Ectodermal cell (in vitro differentiated cells): ENCODE results near the gene TAGLN2.

Experiments used
- H3K27ac ChIP-seq: 2 replicates; pipeline ENCODE4 v1.7.0; 2013; ENCODE audit warnings: mild to moderate bottlenecking, low read depth, low read length; ENCODE audit not compliant: insufficient read depth, poor library complexity, severe bottlenecking
- H3K27me3 ChIP-seq: 2 replicates; pipeline ENCODE4 v1.7.0; 2013; ENCODE audit warnings: mild to moderate bottlenecking, low read length; ENCODE audit not compliant: insufficient read depth, control insufficient read depth, poor library complexity, severe bottlenecking
- H3K36me3 ChIP-seq: one replicate; pipeline ENCODE4 v1.7.0; 2013; ENCODE audit warnings: low read length; ENCODE audit not compliant: control insufficient read depth, insufficient read depth
- H3K4me1 ChIP-seq: one replicate; pipeline ENCODE4 v1.7.0; 2013; ENCODE audit warnings: low read length; ENCODE audit not compliant: control insufficient read depth, insufficient read depth
- H3K4me3 ChIP-seq: 2 replicates; pipeline ENCODE4 v1.7.0; 2013; ENCODE audit warnings: low read depth, low read length, control low read depth; ENCODE audit not compliant: insufficient read depth
- H3K9me3 ChIP-seq: 2 replicates; pipeline ENCODE4 v1.7.0; 2013; ENCODE audit warnings: mild to moderate bottlenecking, low read length, moderate library complexity; ENCODE audit not compliant: control insufficient read depth
- WGBS, 2 experiments: methylation state at CpG; one replicate each; pipeline ENCODE4 v1.1.7; 2013; ENCODE audit warnings: missing lambda C conversion rate in 2 of 2; 5-methylcytosine and 5-hydroxymethylcytosine counted together

TAGLN2 gene

DNA sequence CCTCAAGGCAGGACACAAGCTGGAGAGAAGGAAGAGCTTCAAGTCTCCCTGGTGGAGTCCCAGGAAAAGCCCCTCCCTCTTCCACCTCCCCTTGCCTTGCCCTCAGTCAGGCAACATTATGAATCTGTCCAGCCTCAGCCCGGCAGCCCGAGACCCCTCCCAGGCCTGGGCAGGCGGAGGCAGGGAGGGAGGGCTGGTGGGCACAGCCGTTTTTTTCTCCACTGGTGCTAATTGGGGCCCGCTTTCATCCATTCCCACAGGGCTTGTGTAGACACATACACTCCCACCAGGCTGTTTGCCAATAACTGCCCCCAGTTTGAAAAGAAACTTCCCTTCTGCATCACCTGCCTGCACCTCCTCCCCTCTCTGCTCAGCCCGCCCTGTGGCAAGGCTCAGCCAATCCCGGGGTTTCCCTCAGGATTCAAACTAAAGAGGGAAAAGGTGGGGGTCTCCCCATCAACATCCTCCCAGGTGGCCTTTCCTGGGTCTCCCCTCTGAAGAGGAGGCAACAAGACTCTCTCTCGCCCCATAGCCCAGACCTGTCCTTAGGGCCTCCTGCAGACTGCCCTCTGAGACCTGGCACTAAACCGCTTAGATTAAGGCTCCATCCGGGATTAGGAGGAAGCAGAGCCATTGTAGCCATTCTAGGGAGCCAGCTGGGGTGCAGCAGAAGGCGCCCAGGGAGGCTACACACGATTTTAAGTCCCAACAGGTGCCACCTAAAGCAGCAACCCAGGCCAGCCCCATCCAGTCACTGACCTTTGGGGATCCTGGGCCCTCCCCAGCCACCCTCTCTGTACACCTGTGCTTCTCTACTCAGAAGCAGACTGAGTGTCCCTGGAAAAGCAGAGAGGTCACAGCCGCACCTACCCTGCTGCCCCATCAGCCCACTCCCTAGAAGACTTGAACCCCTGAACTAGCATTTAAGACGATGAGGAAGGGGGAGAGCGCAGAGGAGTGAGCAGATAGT is 16.6 kb upstream of the TAGLN2 start:
- no peaks in the 10 kb centered on the region for H3K27me3 ChIP-seq
- peak overlapping the region; percentile 92 for H3K27ac ChIP-seq
- peak overlapping the region; percentile 5 for H3K4me3 ChIP-seq
- no peaks in the 10 kb centered on the region for H3K9me3 ChIP-seq
- 72% methylated on average over 14 of the region's 15 CpGs for WGBS, 2 experiments
- H3K36me3 ChIP-seq: peaks cover 3% of the 10 kb centered on the region
- H3K4me1 ChIP-seq: peaks cover 67% of the 10 kb centered on the region

DNA sequence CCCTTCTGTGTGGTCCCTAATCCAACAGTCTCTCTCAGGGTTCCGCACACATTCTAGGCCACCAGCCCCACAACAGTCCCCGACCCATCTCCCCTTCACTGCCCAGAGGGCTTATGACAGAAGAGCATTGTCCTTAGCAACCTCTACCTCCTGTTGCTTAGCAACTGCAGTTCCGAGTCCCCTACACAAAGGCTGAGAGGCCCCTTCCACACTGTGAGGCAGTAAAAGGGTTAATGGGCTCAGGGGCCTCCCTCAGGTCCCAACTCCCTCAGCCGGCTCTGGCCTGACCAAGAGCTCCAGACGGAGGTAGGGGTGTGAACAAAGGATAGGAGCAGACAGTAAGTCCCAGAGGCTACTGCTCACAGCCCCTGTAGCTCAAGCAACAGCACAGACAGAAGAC is 15.8 kb upstream of the TAGLN2 start:
- H3K9me3 ChIP-seq: no peaks in the 10 kb centered on the region
- H3K36me3 ChIP-seq: peaks cover 3% of the 10 kb centered on the region
- H3K4me1 ChIP-seq: peaks cover 71% of the 10 kb centered on the region
- 26% methylated on average over 5 of the region's 5 CpGs for WGBS, 2 experiments
- H3K27ac ChIP-seq: peak overlapping the region; percentile 92
- no peaks in the 10 kb centered on the region for H3K27me3 ChIP-seq
- peak overlapping the region; percentile 5 for H3K4me3 ChIP-seq

DNA sequence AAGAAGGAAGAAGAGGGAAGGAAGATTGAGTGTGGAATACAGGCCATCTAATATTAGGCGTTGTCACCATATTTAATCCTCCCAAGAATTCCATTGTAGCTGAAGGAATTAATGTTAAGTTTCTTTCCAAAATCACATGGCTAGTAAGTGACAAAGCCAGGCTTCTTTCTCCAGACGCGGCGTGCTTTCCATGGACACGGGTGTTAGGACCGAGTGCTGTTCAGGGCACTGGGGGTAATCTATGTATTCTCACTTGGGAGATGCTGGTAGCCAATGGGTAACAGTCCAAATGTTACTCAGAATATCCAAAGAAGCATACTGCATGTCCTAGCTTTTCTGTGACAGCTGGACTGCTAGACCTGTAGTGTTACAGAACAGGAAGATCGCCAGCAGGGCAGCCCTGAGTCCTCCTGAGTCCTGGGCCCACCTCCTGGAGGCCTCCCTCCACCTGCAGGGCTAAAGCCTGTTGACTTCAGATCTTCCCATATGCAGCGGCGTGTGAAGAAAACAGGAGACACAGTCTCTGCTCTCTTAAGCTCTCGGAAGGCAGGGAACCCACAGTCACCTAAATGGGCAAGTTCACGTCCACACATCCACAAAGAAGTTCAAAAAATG is 14.8 kb upstream of the TAGLN2 start:
- H3K4me3 ChIP-seq: no peak overlapping the region
- peaks cover 69% of the 10 kb centered on the region for H3K4me1 ChIP-seq
- H3K27me3 ChIP-seq: no peaks in the 10 kb centered on the region
- no peaks in the 10 kb centered on the region for H3K9me3 ChIP-seq
- H3K36me3 ChIP-seq: peaks cover 3% of the 10 kb centered on the region
- WGBS, 2 experiments: 95 to 96% methylated on average over 11 of the region's 11 CpGs
- no peak overlapping the region for H3K27ac ChIP-seq

DNA sequence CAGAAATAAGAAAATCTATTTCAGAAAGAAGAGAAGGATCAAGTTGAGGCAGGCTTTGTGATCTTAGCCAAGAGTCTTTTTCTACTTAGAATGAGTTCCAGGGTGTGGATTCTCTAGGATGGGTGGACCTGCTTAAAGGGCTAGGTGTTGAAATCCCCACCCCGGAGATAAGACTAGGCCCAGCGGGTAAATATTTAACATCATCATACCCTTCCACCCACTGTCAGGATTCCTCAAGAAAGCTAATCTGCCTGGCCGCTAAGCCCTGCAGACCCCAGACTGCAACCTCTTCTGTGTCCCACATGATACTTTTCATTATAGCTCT is 14.3 kb upstream of the TAGLN2 start:
- H3K9me3 ChIP-seq: no peaks in the 10 kb centered on the region
- no peak overlapping the region for H3K27ac ChIP-seq
- H3K4me1 ChIP-seq: peaks cover 66% of the 10 kb centered on the region
- H3K4me3 ChIP-seq: no peak overlapping the region
- H3K36me3 ChIP-seq: peaks cover 3% of the 10 kb centered on the region
- 83 to 100% methylated on average over 3 of the region's 3 CpGs for WGBS, 2 experiments
- H3K27me3 ChIP-seq: no peaks in the 10 kb centered on the region

DNA sequence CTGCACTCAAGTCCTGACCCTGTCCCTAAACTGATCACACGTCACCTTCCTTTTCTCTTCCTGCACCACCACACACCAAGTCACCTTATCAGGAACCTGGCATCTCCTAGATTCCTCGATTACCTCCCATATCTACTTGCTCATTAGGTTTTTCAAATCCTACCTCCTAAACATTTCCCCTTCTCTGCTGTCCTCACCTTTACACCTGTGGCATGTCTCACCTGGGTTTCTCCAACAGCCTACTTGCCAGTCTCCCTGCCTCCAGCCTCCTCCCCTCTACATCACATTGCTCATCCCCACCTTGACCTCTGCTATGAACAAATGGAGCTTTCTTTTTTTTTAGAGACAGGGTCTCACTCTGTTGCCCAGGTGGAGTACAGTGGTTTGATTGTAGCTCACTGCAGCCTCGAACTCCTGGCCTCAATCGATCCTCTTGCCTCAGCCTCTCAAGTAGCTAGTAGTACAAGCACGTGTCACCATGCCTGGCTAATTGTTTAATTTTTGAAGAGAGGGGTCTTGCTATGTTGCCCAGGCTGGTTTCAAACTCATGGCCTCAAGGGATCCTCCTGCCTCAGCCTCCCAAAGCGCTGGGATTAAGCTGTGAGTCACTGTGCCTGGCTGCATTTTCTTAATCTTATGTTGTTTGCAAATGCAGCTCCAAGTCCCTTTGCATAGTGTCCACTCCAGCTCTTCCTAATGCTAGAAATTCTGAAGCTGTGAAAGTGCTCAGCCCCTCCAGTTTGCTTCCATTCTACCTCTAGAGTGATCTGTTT is 13.8 kb upstream of the TAGLN2 start:
- peaks cover 3% of the 10 kb centered on the region for H3K36me3 ChIP-seq
- no peaks in the 10 kb centered on the region for H3K9me3 ChIP-seq
- H3K4me1 ChIP-seq: peaks cover 60% of the 10 kb centered on the region
- 91 to 92% methylated on average over 6 of the region's 6 CpGs for WGBS, 2 experiments
- H3K27me3 ChIP-seq: no peaks in the 10 kb centered on the region
- H3K27ac ChIP-seq: no peak overlapping the region
- H3K4me3 ChIP-seq: no peak overlapping the region

DNA sequence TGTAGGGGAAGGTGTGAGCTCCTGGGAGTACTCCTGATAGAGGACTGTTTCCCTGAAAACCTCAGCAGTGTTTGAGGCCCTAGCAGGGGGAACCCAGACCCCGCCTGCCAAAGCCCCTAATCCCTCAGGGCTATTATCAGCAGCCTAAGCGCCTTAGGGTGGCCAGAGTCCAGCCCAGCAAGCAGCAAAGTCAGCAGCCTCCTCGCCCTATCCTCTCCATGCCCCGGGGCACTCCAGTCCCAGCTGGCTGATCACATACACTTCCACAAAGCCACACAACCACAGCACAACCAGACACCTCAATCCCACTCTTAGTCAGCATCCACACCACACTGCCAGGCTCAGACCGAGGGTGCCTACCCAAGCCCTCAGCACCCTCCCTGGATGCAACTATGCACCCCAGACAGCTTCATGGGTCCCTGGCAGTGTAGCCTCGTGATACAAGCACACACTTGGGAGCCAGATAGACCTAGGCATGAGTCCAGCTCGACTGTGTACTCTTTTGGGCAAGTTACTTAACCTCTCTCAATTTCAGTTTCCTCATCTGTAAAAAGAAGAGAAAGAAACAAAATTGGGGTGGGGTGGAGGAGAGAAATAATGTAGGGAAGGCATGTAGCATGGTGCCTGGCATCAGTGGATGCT is 13.0 kb upstream of the TAGLN2 start:
- Histone ChIP-seq H3K36me3 (peaks cover 10% of the 10 kb centered on the region), H3K27ac (no peak overlapping the region), H3K9me3 (no peaks in the 10 kb centered on the region), H3K4me3 (no peak overlapping the region), H3K4me1 (peaks cover 57% of the 10 kb centered on the region), H3K27me3 (no peaks in the 10 kb centered on the region)
- WGBS, 2 experiments: 81 to 82% methylated on average over 7 of the region's 7 CpGs

DNA sequence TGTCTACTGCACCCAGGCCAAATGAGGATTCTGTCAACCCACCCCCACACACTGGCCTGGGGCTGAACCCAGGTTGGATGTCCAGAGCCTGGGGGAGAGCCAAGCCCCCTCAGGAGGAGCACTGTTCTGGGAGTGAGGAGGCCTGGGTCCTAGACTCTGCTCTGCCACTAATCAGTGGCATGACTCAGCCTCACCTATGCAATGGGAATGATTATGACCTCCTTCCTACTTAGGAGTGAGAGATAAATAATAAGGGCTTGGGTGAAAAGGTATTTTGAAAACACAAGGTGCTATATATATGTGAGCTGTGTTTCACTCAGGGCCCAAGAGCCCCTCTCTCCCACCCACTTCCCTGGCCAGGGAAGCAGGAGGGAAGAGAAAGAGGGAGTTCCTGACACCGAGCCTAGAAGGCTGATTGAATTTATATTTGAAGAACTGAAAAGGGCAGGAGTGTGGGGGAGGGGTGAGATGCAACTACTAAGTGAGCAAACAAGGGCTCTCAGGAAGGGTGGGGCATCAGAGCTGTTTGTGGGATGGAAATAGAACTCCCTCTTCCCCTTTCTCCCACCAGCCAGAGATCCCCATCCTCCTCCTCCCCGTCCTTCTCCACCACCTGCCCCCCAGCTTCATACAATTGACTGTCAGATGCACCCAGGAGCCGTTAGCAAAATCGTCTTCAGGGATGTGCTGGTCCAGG is 11.9 kb upstream of the TAGLN2 start:
- H3K27ac ChIP-seq: no peak overlapping the region
- WGBS, 2 experiments: 47 to 48% methylated on average over 4 of the region's 4 CpGs
- peaks cover 12% of the 10 kb centered on the region for H3K36me3 ChIP-seq
- no peaks in the 10 kb centered on the region for H3K9me3 ChIP-seq
- H3K4me1 ChIP-seq: peaks cover 45% of the 10 kb centered on the region
- H3K27me3 ChIP-seq: no peaks in the 10 kb centered on the region
- no peak overlapping the region for H3K4me3 ChIP-seq

DNA sequence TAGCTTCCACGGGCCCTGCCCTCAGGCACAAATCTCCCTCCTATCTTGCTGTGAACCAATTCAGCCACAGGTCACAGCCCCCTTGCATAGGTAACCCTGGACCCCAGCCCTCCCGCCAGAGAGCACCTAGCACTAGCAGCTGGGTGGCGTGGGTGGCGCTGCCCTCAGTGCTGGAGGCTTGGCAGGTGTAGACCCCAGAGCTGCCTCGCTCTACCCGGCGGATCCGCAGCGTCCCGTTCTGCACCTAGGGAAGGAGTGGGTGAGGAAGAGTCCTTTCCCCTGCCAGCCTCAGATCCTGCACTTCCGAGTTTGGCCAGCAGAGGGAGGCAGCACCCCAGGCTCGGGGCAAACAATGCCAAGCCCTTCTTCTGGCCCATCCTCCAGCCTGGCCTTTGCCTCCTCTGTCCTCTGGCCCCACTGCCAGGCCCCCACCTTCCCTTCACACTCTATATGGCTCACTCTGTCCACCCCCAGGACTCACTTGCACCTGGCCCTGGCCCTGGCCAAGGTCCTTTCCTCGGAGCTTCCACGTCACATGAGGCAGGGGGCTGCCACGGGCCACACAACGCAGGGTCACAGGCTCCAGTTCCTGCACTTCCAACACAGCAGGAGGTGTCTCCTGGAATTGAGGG is 11.1 kb upstream of the TAGLN2 start:
- no peak overlapping the region for H3K27ac ChIP-seq
- peaks cover 37% of the 10 kb centered on the region for H3K4me1 ChIP-seq
- H3K27me3 ChIP-seq: no peaks in the 10 kb centered on the region
- H3K9me3 ChIP-seq: no peaks in the 10 kb centered on the region
- 41 to 46% methylated on average over 16 of the region's 16 CpGs for WGBS, 2 experiments
- peaks cover 12% of the 10 kb centered on the region for H3K36me3 ChIP-seq
- no peak overlapping the region for H3K4me3 ChIP-seq

DNA sequence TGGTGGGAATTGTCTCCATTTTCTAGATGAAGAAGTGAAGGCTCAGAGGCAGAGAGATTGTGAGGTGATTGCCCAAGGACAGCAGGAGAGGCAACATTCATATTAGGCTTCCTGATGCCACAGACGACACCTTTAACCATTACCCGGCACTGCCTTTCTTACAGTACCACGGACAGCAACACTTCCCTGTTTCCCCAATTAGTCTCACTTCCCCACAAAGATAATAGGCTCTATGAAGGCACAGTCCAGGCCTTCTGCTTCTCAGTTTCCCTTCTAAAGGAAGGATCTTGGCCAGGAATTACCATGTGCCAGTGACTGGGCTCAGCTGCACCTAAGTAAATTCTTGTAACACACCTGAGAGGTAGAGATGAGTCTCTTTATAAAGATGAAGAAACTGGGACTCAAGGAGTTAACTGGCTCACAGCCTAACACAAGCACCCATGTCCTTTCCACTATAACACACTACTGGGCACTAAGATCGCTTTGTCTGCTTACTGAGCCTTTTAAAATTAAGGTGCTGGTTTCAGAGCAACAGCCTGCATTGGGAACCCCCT is 10.5 kb upstream of the TAGLN2 start:
- H3K36me3 ChIP-seq: peaks cover 12% of the 10 kb centered on the region
- H3K4me1 ChIP-seq: peaks cover 31% of the 10 kb centered on the region
- 79 to 80% methylated on average over 4 of the region's 4 CpGs for WGBS, 2 experiments
- no peaks in the 10 kb centered on the region for H3K9me3 ChIP-seq
- H3K27ac ChIP-seq: no peak overlapping the region
- H3K27me3 ChIP-seq: no peaks in the 10 kb centered on the region
- no peak overlapping the region for H3K4me3 ChIP-seq
